Measurements from ENCODE around the gene SGSM2. TPM values are rescaled to one million over a fixed set of nuclear protein-coding genes. Genes with fewer than 3 reads are reported as not detected.

Gene SGSM2
- total and polyA plus RNA-seq, 2 of the 13 experiments (the other 11 are each of a cell fraction or from before 2014, with no cell fraction given): 30.4 to 51.3 TPM

GRCh38 chr17:2399572-2400473 lies 62.5 kb downstream of the SGSM2 start (continued):
- TF ChIP-seq BORCS8-MEF2B (CRISPR knock-in tag; IDR thresholded peaks at IDR 0.05): peak; percentile 52
- peak; percentile 65; the same call in 1 of the 2 replicates for TF ChIP-seq TBX2 (CRISPR knock-in tag; IDR thresholded peaks at IDR 0.05; ENCODE audit: borderline replicate concordance)
- TF ChIP-seq JUNB (CRISPR knock-in tag; IDR thresholded peaks at IDR 0.05; ENCODE audit: borderline replicate concordance): no peak
- no peak for TF ChIP-seq ADNP (CRISPR knock-in tag; IDR thresholded peaks at IDR 0.05)
- TF ChIP-seq ZNF20 (CRISPR knock-in tag; IDR thresholded peaks at IDR 0.05): no peak
- no peak for TF ChIP-seq ZC3H13 (CRISPR knock-in tag; IDR thresholded peaks at IDR 0.05)
- no peak for TF ChIP-seq BCLAF1 (IDR thresholded peaks at IDR 0.05)
- no peak for TF ChIP-seq STAT5B (CRISPR knock-in tag; IDR thresholded peaks at IDR 0.05)
- TF ChIP-seq BATF2 (CRISPR knock-in tag; IDR thresholded peaks at IDR 0.05): no peak
- TF ChIP-seq ZNF513 (CRISPR knock-in tag; conservative IDR thresholded peaks at IDR 0.05): peak; percentile 90; the same call in 1 of the 2 replicates
- TF ChIP-seq PRDM15 (CRISPR knock-in tag; IDR thresholded peaks at IDR 0.05): peak; percentile 88
- TF ChIP-seq ZNF83 (CRISPR knock-in tag; IDR thresholded peaks at IDR 0.05; ENCODE audit: borderline replicate concordance): 0 out of 2 replicates have a peak, but pooled peaks have one; percentile 17
- TF ChIP-seq KDM5B (CRISPR knock-in tag; IDR thresholded peaks at IDR 0.05; ENCODE audit: borderline replicate concordance): peak; percentile 66; the same call in 1 of the 2 replicates
- TF ChIP-seq MTA3 (CRISPR knock-in tag; IDR thresholded peaks at IDR 0.05): no peak
- no peak for TF ChIP-seq ZNF549 (CRISPR knock-in tag; IDR thresholded peaks at IDR 0.05)
- TF ChIP-seq ZNF331 (CRISPR knock-in tag; IDR thresholded peaks at IDR 0.05): no peak; the same call in 1 of the 2 replicates
- TF ChIP-seq ZNF34 (CRISPR knock-in tag; IDR thresholded peaks at IDR 0.05; ENCODE audit: borderline replicate concordance): no peak
- TF ChIP-seq ZNF749 (CRISPR knock-in tag; IDR thresholded peaks at IDR 0.05; ENCODE audit: borderline replicate concordance): 0 out of 2 replicates have a peak, but pooled peaks have one; percentile 57
- no peak for TF ChIP-seq SMAD9 (CRISPR knock-in tag; IDR thresholded peaks at IDR 0.05)
- TF ChIP-seq TEAD2 (CRISPR knock-in tag; IDR thresholded peaks at IDR 0.05): 0 out of 2 replicates have a peak, but pooled peaks have one; percentile 59

Data from HepG2 (cell line).